ENCODE measurements around the gene FUZ.
A peak's percentile ranks its signal among the peaks of the same experiment; 100 is the strongest.

The FUZ gene

GRCh38 chr19:49776371-49776764 lies 36.7 kb downstream of the FUZ start:
- DNase-seq, result no peak

- no peak for DNase-seq
Observed at GRCh38 chr19:49775742-49776370, 37.2 kb downstream of the FUZ start.

- no peak for DNase-seq
Observed at GRCh38 chr19:49774969-49775368, 38.1 kb downstream of the FUZ start.

- DNase-seq, result no peak
Observed at GRCh38 chr19:49773663-49774350, 39.3 kb downstream of the FUZ start.

GRCh38 chr19:49772850-49773432 lies 40.2 kb downstream of the FUZ start:
- no peak for DNase-seq

- no peak for DNase-seq
Observed at GRCh38 chr19:49771674-49772139, 41.4 kb downstream of the FUZ start.

- no peak for DNase-seq
Observed at GRCh38 chr19:49770529-49770928, 42.6 kb downstream of the FUZ start.

- no peak for DNase-seq
Observed at GRCh38 chr19:49767967-49768581, 45.0 kb downstream of the FUZ start.

GRCh38 chr19:49767381-49767780 lies 45.7 kb downstream of the FUZ start:
- no peak for DNase-seq

- DNase-seq, result no peak
Observed at GRCh38 chr19:49766930-49767299, 46.2 kb downstream of the FUZ start, which contains the start of gene AP2A1. AP2A1 (plus strand) TSS chr19:49767001; CDS start chr19:49767134, 133 bp downstream.

GRCh38 chr19:49766007-49766929 lies 46.8 kb downstream of the FUZ start:
- DNase-seq, result peak; percentile 99 to 100

- no peak for DNase-seq
Observed at GRCh38 chr19:49764341-49764740, 48.8 kb downstream of the FUZ start.

GRCh38 chr19:49763230-49763629 lies 49.9 kb downstream of the FUZ start, which contains the start of gene TSKS:
TSKS (minus strand) TSS chr19:49763306; CDS start chr19:49763247, 59 bp downstream.
- DNase-seq, result no peak

- DNase-seq, result no peak
Observed at GRCh38 chr19:49761625-49762311, 51.3 kb downstream of the FUZ start.

- no peak for DNase-seq
Observed at GRCh38 chr19:49761249-49761624, 51.9 kb downstream of the FUZ start.

- DNase-seq, result no peak
Observed at GRCh38 chr19:49758292-49758691, 54.8 kb downstream of the FUZ start.
